Heart left ventricle (tissue), 16 donors: ENCODE data around the gene OPCML. TPM values are rescaled to one million over a fixed set of nuclear protein-coding genes. Genes with fewer than 3 reads are reported as not detected.

Experiments
- ATAC-seq, 4 donors: fragments of 200-7000 bp; cut with Tn5 transposase; one replicate each; pipeline ENCODE4 v1.9.1; 2020 to 2022; ENCODE audit warnings: moderate library complexity in 4 of 4, mild to moderate bottlenecking in 3 of 4, moderate number of reproducible peaks in 1 of 4
- DNase-seq, 5 donors: peaks; one replicate each; pipeline ENCODE4 v3.0.0-alpha.2; 2020
- H3K27ac ChIP-seq, 12 donors: fragments of 200-600 bp; sonication (generic) in 4 of 12; one replicate each; pipeline versions ENCODE4 v1.5.0 to v1.8.0; 2016 to 2022; ENCODE audit warnings: mild to moderate bottlenecking in 2 of 12
- H3K27me3 ChIP-seq, 9 donors: fragments of 200-600 bp; sonication (generic) in 2 of 9; one replicate each; pipeline versions ENCODE4 v1.5.1 to v1.8.0; 2016 to 2022; ENCODE audit warnings: mild to moderate bottlenecking in 3 of 9
- H3K36me3 ChIP-seq, 9 donors: fragments of 200-600 bp; sonication (generic) in 2 of 9; one replicate each; pipeline versions ENCODE4 v1.5.0 to v1.8.0; 2018 to 2022; ENCODE audit warnings: mild to moderate bottlenecking in 2 of 9
- H3K4me1 ChIP-seq, 12 donors: fragments of 200-600 bp; sonication (generic) in 4 of 12; one replicate each; pipeline versions ENCODE4 v1.5.0 to v1.8.0; 2016 to 2022; ENCODE audit warnings: mild to moderate bottlenecking in 3 of 12
- H3K4me3 ChIP-seq, 12 donors: fragments of 200-600 bp; sonication (generic) in 4 of 12; one replicate each; pipeline versions ENCODE4 v1.5.0 to v1.8.0; 2017 to 2022; ENCODE audit warnings: mild to moderate bottlenecking in 9 of 12, moderate library complexity in 4 of 12
- H3K9me3 ChIP-seq, 12 donors: fragments of 200-600 bp; sonication (generic) in 4 of 12; one replicate each; pipeline versions ENCODE4 v1.5.0 to v1.8.0; 2016 to 2022; ENCODE audit warnings: mild to moderate bottlenecking in 1 of 12
- POLR2A ChIP-seq, 2 donors: fragments of 450-650 bp; IDR thresholded peaks; one replicate each; pipeline ENCODE4 v1.6.1; 2017; ENCODE audit warnings: antibody characterized with exemption in 2 of 2, mild to moderate bottlenecking in 2 of 2, moderate library complexity in 2 of 2
- WGBS, 4 donors: extraction: QIAGEN DNeasy Blood & Tissue Kit in 2 of 4; methylation state at CpG; one replicate each; pipeline versions ENCODE4 v1.1.5 to v1.1.7; 2013 to 2018; 5-methylcytosine and 5-hydroxymethylcytosine counted together
- intact Hi-C, 10 donors: fragments of 100-400 bp; cut with DNase I; formaldehyde crosslinking; loops; one replicate each; pipeline versions ENCODE4 v1.11.1 to v1.14.2; 2022
- polyA plus RNA-seq, 2 donors: library from polyadenylated mRNA; stranded (reverse); fragments of 200-250 nt; gene quantifications; one replicate each; pipeline ENCODE4 v1.2.3, GENCODE V29; 2013
- total RNA-seq, 9 donors: library from RNA; depleted of rRNA in 2 of 9; stranded (reverse); fragments of >200 nt in 2 of 9; fragmentation: NEBNext Ultra II Directional in 3 of 9; extraction: Animal tissue kit (Norgen Biotek cat#: 25700) in 3 of 9; gene quantifications; one replicate each; pipeline versions ENCODE4 v1.1.0 to v1.2.4, GENCODE V29; 2016 to 2023
- TF ChIP-seq, protein P1 (sequence below), 12 donors: fragments of 200-600 bp; sonication (generic) in 4 of 12; IDR thresholded peaks; one replicate each; pipeline versions ENCODE4 v1.5.0 to v1.8.0; 2018 to 2022; ENCODE audit warnings: antibody characterized with exemption in 12 of 12, mild to moderate bottlenecking in 5 of 12
- donor health status: ischemic (EF 13 %, LVEDD 7.1; RV severe dilation, severe dysfunction).
- donor health status: healthy with polysubstance abuse.
- donor health status: DM: no; HTN: yes; CAD: no.
- donor health status: DM: no; HTN: no; CAD: no.
- donor health status: ischemic (EF 25% LVEDD 6.9; RV normal size, moderate dysfunction).
- donor health status: ischemic (EF 25% LVEDD 5.7; RV mildly dilated, moderate dysfunction).
- donor health status: healthy.
- donor health status: DM: yes; HTN: yes; CAD: no.
- donor health status: ischemic (EF 35%, LVEDD 5.7; RV mildly dilated, moderate dysfunction).
- donor health status: nonischemic (EF 11% LVEDD 7.7; RV severe dilation, severe dysfunction).
- donor health status: DM: yes; HTN: yes; CAD: no.
- donor health status: PGD.
- donor health status: ischemic (EF 29% LVEDD 5.4; RV normal size, mild dysfunction).
- donor health status: nonischemic (EF 23%, LVEDD 6.1; RV moderate dilation, normal function).

OPCML gene
- total and polyA plus RNA-seq, 11 donors = 0.04 to 1.3 (median 0.23) TPM; not detected in 3

- H3K27me3 ChIP-seq = peaks cover 0 to 18% (median 0%) of the 10 kb centered on the region in 9 donors
- TF ChIP-seq, protein P1, sequence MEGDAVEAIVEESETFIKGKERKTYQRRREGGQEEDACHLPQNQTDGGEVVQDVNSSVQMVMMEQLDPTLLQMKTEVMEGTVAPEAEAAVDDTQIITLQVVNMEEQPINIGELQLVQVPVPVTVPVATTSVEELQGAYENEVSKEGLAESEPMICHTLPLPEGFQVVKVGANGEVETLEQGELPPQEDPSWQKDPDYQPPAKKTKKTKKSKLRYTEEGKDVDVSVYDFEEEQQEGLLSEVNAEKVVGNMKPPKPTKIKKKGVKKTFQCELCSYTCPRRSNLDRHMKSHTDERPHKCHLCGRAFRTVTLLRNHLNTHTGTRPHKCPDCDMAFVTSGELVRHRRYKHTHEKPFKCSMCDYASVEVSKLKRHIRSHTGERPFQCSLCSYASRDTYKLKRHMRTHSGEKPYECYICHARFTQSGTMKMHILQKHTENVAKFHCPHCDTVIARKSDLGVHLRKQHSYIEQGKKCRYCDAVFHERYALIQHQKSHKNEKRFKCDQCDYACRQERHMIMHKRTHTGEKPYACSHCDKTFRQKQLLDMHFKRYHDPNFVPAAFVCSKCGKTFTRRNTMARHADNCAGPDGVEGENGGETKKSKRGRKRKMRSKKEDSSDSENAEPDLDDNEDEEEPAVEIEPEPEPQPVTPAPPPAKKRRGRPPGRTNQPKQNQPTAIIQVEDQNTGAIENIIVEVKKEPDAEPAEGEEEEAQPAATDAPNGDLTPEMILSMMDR (IDR thresholded peaks at IDR 0.05) = no peak
- no peak for TF ChIP-seq POLR2A (IDR thresholded peaks at IDR 0.05)
- no peaks in the 10 kb centered on the region for H3K4me1 ChIP-seq
- intact Hi-C loops = no loop called here
- H3K9me3 ChIP-seq = no peaks in the 10 kb centered on the region
- 70 to 78% (median 72%) methylated on average over 6 of the region's 6 CpGs for WGBS, 4 donors
- H3K4me3 ChIP-seq = no peak overlapping the region
- H3K36me3 ChIP-seq = no peaks in the 10 kb centered on the region
- ATAC-seq = no peak
- no peak overlapping the region for H3K27ac ChIP-seq
- no peak for DNase-seq
These were observed 1117.8 kb downstream of the OPCML start for GRCh38 chr11:132414451-132414850.

DNA sequence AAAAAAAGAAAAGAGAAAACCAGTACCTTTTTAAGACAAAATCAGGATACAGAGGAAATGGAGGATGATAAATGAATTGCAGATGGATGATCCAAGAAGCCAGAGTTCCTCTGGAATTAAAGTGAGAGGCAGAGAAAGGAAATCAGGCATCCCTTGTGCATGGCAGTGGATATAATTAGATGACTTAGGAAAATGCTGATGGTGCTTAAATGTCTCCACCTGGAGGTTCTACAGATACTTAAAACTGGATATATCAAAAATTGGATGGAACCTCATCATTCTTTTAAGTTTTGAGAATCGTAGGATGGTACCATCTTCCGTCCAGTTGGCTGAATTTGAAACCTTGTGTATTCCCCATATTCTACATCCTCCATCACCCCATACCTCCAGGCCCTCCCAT lies 1121.9 kb downstream of the OPCML start:
- intact Hi-C loops = no loop called here
- no peak for ATAC-seq
- Histone ChIP-seq H3K4me3 (no peak overlapping the region), H3K4me1 (no peaks in the 10 kb centered on the region), H3K36me3 (no peaks in the 10 kb centered on the region), H3K9me3 (no peaks in the 10 kb centered on the region), H3K27me3 (peaks cover 0 to 15% (median 0%) of the 10 kb centered on the region in 9 donors), H3K27ac (no peak overlapping the region)
- 78 to 91% (median 86%) methylated on average over 2 of the region's 2 CpGs for WGBS, 4 donors
- no peak for TF ChIP-seq POLR2A (IDR thresholded peaks at IDR 0.05)
- TF ChIP-seq, protein P1 (IDR thresholded peaks at IDR 0.05) = no peak
- no peak for DNase-seq

DNA sequence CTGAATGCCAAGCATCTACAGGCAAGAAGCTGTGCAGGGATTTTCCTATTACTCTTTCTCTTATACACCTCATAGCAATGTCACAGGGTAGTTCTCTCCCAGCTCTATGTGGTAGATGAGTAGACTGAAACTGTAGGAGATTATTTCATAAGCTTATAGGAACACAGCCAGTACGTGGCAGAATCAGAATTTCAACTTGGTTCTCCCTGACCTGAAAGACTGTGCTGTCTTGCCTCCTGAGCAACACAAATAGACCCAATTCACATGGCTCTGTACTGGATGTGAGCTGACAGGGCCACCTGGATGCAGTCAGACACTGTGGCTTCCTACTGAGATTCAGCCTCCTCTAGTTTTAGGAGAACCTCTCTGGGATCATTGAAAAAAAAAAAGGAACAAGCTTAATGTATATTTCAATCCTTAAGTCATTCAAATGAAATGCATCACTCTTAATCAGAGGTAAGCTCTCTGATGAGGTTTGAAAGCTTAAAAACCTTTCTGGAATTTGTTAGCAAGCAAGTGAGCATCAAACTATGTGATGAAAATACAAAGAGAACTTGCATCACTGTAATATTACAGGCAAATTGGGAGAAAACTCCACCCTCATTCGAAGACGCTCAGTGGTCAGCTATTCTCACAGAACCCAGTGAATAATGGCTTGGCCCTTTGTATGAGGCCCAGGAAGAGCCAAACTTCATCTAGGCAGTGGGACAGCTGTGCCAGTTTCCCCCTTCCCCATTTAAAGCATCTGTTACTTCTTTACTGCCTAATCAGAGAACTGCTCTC lies 1122.5 kb downstream of the OPCML start:
- no peaks in the 10 kb centered on the region for H3K4me1 ChIP-seq
- H3K9me3 ChIP-seq = no peaks in the 10 kb centered on the region
- TF ChIP-seq, protein P1 (IDR thresholded peaks at IDR 0.05) = no peak
- TF ChIP-seq POLR2A (IDR thresholded peaks at IDR 0.05) = no peak
- DNase-seq = no peak
- H3K27me3 ChIP-seq = peaks cover 0 to 15% (median 0%) of the 10 kb centered on the region in 9 donors
- no peak for ATAC-seq
- no peak overlapping the region for H3K27ac ChIP-seq
- intact Hi-C loops = loop anchor here in 5 of 10 donors (10.0 kb wide), 3 partner anchors 225 to 545 kb away; no protein-coding TSS in a partner anchor
- H3K36me3 ChIP-seq = no peaks in the 10 kb centered on the region
- WGBS, 4 donors = 75 to 82% (median 81%) methylated on average over 3 of the region's 3 CpGs
- no peak overlapping the region for H3K4me3 ChIP-seq

GRCh38 chr11:132408877-132409276 lies 1123.4 kb downstream of the OPCML start:
- H3K9me3 ChIP-seq = no peaks in the 10 kb centered on the region
- H3K4me3 ChIP-seq = no peak overlapping the region
- 60 to 68% (median 65%) methylated on average over 1 of the region's 1 CpG for WGBS, 4 donors
- intact Hi-C loops = loop anchor here in 5 of 10 donors (10.0 kb wide), 3 partner anchors 224 to 544 kb away; no protein-coding TSS in a partner anchor
- no peak overlapping the region for H3K27ac ChIP-seq
- peaks cover 0 to 13% (median 0%) of the 10 kb centered on the region in 9 donors for H3K27me3 ChIP-seq
- H3K4me1 ChIP-seq = no peaks in the 10 kb centered on the region
- TF ChIP-seq, protein P1 (IDR thresholded peaks at IDR 0.05) = no peak
- TF ChIP-seq POLR2A (IDR thresholded peaks at IDR 0.05) = no peak
- H3K36me3 ChIP-seq = no peaks in the 10 kb centered on the region
- DNase-seq (no peak), ATAC-seq (no peak)
